Upper lobe of left lung (tissue), 6 donors: ENCODE measurements around the gene MZF1. TPM values are rescaled to one million over a fixed set of nuclear protein-coding genes. Genes with fewer than 3 reads are reported as not detected.
"Not testable (repeated sequence)": the region's sequence is repeated elsewhere in the genome, so short reads cannot be mapped to it uniquely, and the experiment has no call there.

ENCODE experiments used
- ATAC-seq, 2 donors: fragments of 200-7000 bp; cut with Tn5 transposase; one replicate each; pipeline ENCODE4 v1.9.1; 2022; ENCODE audit warnings: mild to moderate bottlenecking in 2 of 2, moderate library complexity in 2 of 2; ENCODE audit not compliant: low FRiP score in 2 of 2
- DNase-seq, 2 donors: peaks; one replicate each; pipeline ENCODE4 v3.0.0-alpha.2; 2019 to 2020
- H3K27ac ChIP-seq, 4 donors: fragments of 200-600 bp; sonication (generic); one replicate each; pipeline ENCODE4 v1.5.1; 2016 to 2019
- H3K27me3 ChIP-seq, 4 donors: fragments of 200-600 bp; sonication (generic); one replicate each; pipeline ENCODE4 v1.5.1; 2017 to 2019
- H3K36me3 ChIP-seq, 4 donors: fragments of 200-600 bp; sonication (generic); one replicate each; pipeline ENCODE4 v1.5.1; 2016 to 2019
- H3K4me1 ChIP-seq, 4 donors: fragments of 200-600 bp; sonication (generic); one replicate each; pipeline ENCODE4 v1.5.1; 2018 to 2019
- H3K4me3 ChIP-seq, 4 donors: fragments of 200-600 bp; sonication (generic); one replicate each; pipeline ENCODE4 v1.5.1; 2017 to 2019; ENCODE audit warnings: mild to moderate bottlenecking in 2 of 4, moderate library complexity in 1 of 4
- H3K9me3 ChIP-seq, 4 donors: fragments of 200-600 bp; sonication (generic); one replicate each; pipeline ENCODE4 v1.5.1; 2018 to 2019
- EP300 ChIP-seq, 4 donors: sonication (generic); formaldehyde crosslinking; IDR thresholded peaks; one replicate each; pipeline ENCODE4 v1.5.1; 2017; ENCODE audit warnings: antibody characterized with exemption in 4 of 4, control low read depth in 2 of 4
- POLR2A ChIP-seq, 4 donors: fragments of 450-650 bp; IDR thresholded peaks; one replicate each; pipeline ENCODE4 v1.5.1; 2016 to 2017; ENCODE audit warnings: antibody characterized with exemption in 4 of 4, mild to moderate bottlenecking in 2 of 4
- POLR2AphosphoS5 ChIP-seq, 2 donors: sonication (generic); formaldehyde crosslinking; IDR thresholded peaks; one replicate each; pipeline ENCODE4 v1.5.1; 2017; ENCODE audit warnings: antibody characterized with exemption in 2 of 2
- WGBS, 2 donors: methylation state at CpG; one replicate each; pipeline ENCODE4 v1.1.5; 2017 to 2018; 5-methylcytosine and 5-hydroxymethylcytosine counted together
- total RNA-seq, 6 donors: library from RNA; depleted of rRNA in 4 of 6; stranded (reverse); fragments of >200 nt in 4 of 6; gene quantifications; one replicate each; pipeline versions ENCODE4 v1.1.0 to v1.2.1, GENCODE V29; 2016 to 2021
- TF ChIP-seq, protein P1 (sequence below), 6 experiments: fragments of 450-650 bp in 4 of 6; fragments of 200-600 bp in 2 of 6; sonication (generic) in 2 of 6; IDR thresholded peaks; one replicate each; pipeline ENCODE4 v1.5.1; 2016 to 2019; ENCODE audit warnings: antibody characterized with exemption in 6 of 6
- donor health status: DM: no; HTN: no; CAD: no; lungs with moderate emphysema.
- donor health status: DM: no; HTN: yes; CAD: no; lungs with severe emphysema.

MZF1 gene
- total RNA-seq, 6 donors from 2014 or later = 34.8 to 162 (median 45.5) TPM

- 91 to 94% methylated on average over 10 to 11 of the region's 11 CpGs for WGBS, 2 donors
These were observed 5.1 kb upstream of the MZF1 start for GRCh38 chr19:58578012-58578925.

DNA sequence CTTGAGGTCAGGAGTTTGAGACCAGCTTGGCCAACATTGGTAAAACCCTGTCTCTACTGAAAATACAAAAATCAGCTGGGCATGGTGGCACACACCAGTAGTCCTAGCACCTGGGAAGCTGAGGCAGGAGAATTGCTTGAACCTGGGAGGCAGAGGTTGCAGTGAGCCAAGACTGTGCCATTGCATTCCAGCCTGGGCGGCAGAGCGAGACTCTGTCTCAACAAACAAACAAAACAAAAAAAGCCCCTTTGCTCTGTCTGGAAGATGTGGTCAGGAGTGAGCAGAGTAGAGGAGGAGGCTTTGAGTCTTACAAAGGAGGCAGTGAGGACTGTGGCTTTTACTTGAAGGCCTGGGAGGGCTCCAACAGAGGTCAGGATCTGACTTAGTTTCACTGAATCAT, 4.4 kb upstream of the MZF1 start:
- H3K9me3 ChIP-seq, H3K4me3 ChIP-seq, H3K27me3 ChIP-seq, ATAC-seq, DNase-seq, H3K27ac ChIP-seq: not testable (repeated sequence)
- peaks cover 0 to 12% (median 9%) of the 10 kb centered on the region in 4 donors for H3K36me3 ChIP-seq
- H3K4me1 ChIP-seq = peaks cover 27 to 39% (median 30%) of the 10 kb centered on the region in 4 donors
- WGBS, 2 donors = 94 to 100% methylated on average over 2 of the region's 2 CpGs

More at GRCh38 chr19:58578012-58578925, 5.1 kb upstream of the MZF1 start:
- Histone ChIP-seq H3K36me3 (peaks cover 0 to 19% (median 15%) of the 10 kb centered on the region in 4 donors), H3K27ac (no peak overlapping the region), H3K4me1 (peaks cover 26 to 39% (median 30%) of the 10 kb centered on the region in 4 donors), H3K27me3 (no peaks in the 10 kb centered on the region), H3K4me3 (no peak overlapping the region), H3K9me3 (no peaks in the 10 kb centered on the region)
- TF ChIP-seq POLR2A (IDR thresholded peaks at IDR 0.05) (no peak), POLR2AphosphoS5 (IDR thresholded peaks at IDR 0.05) (no peak), EP300 (IDR thresholded peaks at IDR 0.05) (no peak)
- TF ChIP-seq, protein P1, sequence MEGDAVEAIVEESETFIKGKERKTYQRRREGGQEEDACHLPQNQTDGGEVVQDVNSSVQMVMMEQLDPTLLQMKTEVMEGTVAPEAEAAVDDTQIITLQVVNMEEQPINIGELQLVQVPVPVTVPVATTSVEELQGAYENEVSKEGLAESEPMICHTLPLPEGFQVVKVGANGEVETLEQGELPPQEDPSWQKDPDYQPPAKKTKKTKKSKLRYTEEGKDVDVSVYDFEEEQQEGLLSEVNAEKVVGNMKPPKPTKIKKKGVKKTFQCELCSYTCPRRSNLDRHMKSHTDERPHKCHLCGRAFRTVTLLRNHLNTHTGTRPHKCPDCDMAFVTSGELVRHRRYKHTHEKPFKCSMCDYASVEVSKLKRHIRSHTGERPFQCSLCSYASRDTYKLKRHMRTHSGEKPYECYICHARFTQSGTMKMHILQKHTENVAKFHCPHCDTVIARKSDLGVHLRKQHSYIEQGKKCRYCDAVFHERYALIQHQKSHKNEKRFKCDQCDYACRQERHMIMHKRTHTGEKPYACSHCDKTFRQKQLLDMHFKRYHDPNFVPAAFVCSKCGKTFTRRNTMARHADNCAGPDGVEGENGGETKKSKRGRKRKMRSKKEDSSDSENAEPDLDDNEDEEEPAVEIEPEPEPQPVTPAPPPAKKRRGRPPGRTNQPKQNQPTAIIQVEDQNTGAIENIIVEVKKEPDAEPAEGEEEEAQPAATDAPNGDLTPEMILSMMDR (IDR thresholded peaks at IDR 0.05) = no peak
- ATAC-seq (no peak), DNase-seq (peak in 1 of 2 donors; percentile 12)

GRCh38 chr19:58575183-58576041, 2.3 kb upstream of the MZF1 start:
- peak overlapping the region; percentile 73 to 97 (median 90) for H3K4me3 ChIP-seq
- peaks cover 22 to 46% (median 29%) of the 10 kb centered on the region in 4 donors for H3K4me1 ChIP-seq
- no peaks in the 10 kb centered on the region for H3K9me3 ChIP-seq
- peak; percentile 95 to 96 for DNase-seq
- H3K27ac ChIP-seq = peak overlapping the region; percentile 88 to 94 (median 93)
- ATAC-seq = peak; percentile 84
- WGBS, 2 donors = 0% methylated on average over 14 to 38 of the region's 66 CpGs
- H3K36me3 ChIP-seq = peaks cover 0 to 7% (median 7%) of the 10 kb centered on the region in 4 donors
- TF ChIP-seq EP300 (IDR thresholded peaks at IDR 0.05) = no peak
- peak in 2 of 4 donors; percentile 76 to 79 for TF ChIP-seq POLR2A (IDR thresholded peaks at IDR 0.05)
- TF ChIP-seq, protein P1 (IDR thresholded peaks at IDR 0.05) = peak in 3 of 6 experiments; percentile 8 to 28 (median 24)
- peak; percentile 69 to 73 for TF ChIP-seq POLR2AphosphoS5 (IDR thresholded peaks at IDR 0.05)
- no peaks in the 10 kb centered on the region for H3K27me3 ChIP-seq

DNA sequence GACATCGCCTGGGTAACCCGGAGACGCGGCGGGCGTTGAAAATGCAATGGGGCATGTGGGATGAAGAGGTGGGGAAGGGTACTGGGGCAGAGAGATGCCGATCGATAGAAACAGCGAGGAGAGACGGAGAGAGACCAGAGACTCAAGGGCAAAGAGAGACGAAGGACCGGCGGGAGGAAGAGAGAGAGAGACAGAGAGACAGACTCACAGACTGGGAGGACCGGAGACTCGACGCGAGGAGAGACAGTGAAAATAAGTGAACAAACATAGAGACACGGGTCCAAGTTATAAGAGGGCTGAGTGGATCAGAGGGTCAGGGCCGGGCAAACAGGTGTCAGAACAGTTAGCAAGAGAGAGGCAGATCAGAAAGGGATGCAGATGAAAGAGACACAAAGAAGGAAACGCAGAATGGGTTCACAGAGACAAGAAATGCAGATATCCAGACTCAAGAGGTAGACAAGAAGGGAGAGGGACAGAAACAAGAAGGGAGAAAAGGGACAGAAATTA, 576 bp upstream of the MZF1 start:
- 2% methylated on average over 20 of the region's 20 CpGs for WGBS, 2 donors
- ATAC-seq (no peak), DNase-seq (no peak)
- H3K36me3 ChIP-seq = peaks cover 0 to 23% (median 22%) of the 10 kb centered on the region in 4 donors
- peak overlapping the region; percentile 26 to 86 (median 68) for H3K4me3 ChIP-seq
- peaks cover 22 to 46% (median 29%) of the 10 kb centered on the region in 4 donors for H3K4me1 ChIP-seq
- no peaks in the 10 kb centered on the region for H3K9me3 ChIP-seq
- H3K27me3 ChIP-seq = no peaks in the 10 kb centered on the region
- peak overlapping the region; percentile 91 to 99 (median 94) for H3K27ac ChIP-seq
- TF ChIP-seq, protein P1 (IDR thresholded peaks at IDR 0.05) = no peak
- no peak for TF ChIP-seq POLR2A (IDR thresholded peaks at IDR 0.05)
